Ascending aorta (tissue), 2 donors: ENCODE results near the gene GRB10. TPM values are rescaled to one million over a fixed set of nuclear protein-coding genes. Genes with fewer than 3 reads are reported as not detected.

Experiments used
- DNase-seq, 2 donors: peaks; one replicate each; pipeline ENCODE4 v3.0.0-alpha.2; 2019; ENCODE audit warnings: low spot score in 2 of 2
- H3K27ac ChIP-seq, 2 donors: fragments of 200-600 bp; sonication (generic); one replicate each; pipeline ENCODE4 v1.5.1; 2016 to 2017; ENCODE audit warnings: mild to moderate bottlenecking in 1 of 2
- H3K27me3 ChIP-seq: fragments of 200-600 bp; sonication (generic); one replicate; pipeline ENCODE4 v1.5.1; 2017
- H3K36me3 ChIP-seq, 2 donors: fragments of 200-600 bp; sonication (generic); one replicate each; pipeline ENCODE4 v1.5.1; 2016
- H3K4me1 ChIP-seq, 2 donors: fragments of 200-600 bp; sonication (generic); one replicate each; pipeline ENCODE4 v1.5.1; 2016 to 2017; ENCODE audit warnings: mild to moderate bottlenecking in 1 of 2
- H3K4me3 ChIP-seq, 2 donors: fragments of 200-600 bp; sonication (generic); one replicate each; pipeline ENCODE4 v1.5.1; 2016 to 2017; ENCODE audit warnings: mild to moderate bottlenecking in 1 of 2
- H3K9me3 ChIP-seq, 2 donors: fragments of 200-600 bp; sonication (generic); one replicate each; pipeline ENCODE4 v1.5.1; 2016
- intact Hi-C: fragments of 100-400 bp; cut with DNase I; formaldehyde crosslinking; loops from one replicate; pipeline ENCODE4 v1.15.1; 2023
- total RNA-seq: library from RNA; depleted of rRNA; stranded (reverse); fragments of >200 nt; gene quantifications from one replicate; pipeline ENCODE4 v1.1.0, GENCODE V29; 2016
- TF ChIP-seq, protein P1 (sequence below), 3 experiments: fragments of 200-600 bp in 2 of 3; fragments of 450-650 bp in 1 of 3; sonication (generic) in 2 of 3; IDR thresholded peaks; one replicate each; pipeline ENCODE4 v1.5.1; 2016 to 2019; ENCODE audit warnings: antibody characterized with exemption in 3 of 3, mild to moderate bottlenecking in 1 of 3, moderate library complexity in 1 of 3

The GRB10 gene
- total RNA-seq, 1 donor from 2014 or later, result 53.4 TPM

DNA sequence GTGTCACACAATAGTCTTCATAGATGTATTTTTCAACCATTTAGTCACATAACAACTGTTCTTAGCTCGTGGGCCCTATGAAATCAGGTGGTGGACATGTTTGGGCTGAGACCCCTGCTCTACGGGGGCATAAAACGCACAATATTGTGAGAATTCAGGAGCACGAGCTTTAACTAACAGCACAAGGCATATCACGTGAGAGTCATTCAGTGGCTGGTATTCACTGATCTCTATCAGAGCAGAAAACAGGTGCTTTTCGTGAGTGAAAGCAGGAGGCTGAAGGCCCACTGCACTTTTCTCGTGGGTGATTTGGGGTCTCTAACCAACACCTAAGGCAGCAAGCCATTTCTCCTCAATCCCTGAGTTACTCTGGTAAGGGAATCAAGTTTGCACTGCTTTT, 42.8 kb upstream of the GRB10 start:
- Histone ChIP-seq H3K27ac (no peak overlapping the region), H3K27me3 (no peaks in the 10 kb centered on the region), H3K4me3 (no peak overlapping the region), H3K9me3 (no peaks in the 10 kb centered on the region), H3K4me1 (no peaks in the 10 kb centered on the region), H3K36me3 (no peaks in the 10 kb centered on the region)
- intact Hi-C loops, result loop anchor here (5.0 kb wide), 1 partner anchor 42 kb away; no protein-coding TSS in a partner anchor
- TF ChIP-seq, protein P1, sequence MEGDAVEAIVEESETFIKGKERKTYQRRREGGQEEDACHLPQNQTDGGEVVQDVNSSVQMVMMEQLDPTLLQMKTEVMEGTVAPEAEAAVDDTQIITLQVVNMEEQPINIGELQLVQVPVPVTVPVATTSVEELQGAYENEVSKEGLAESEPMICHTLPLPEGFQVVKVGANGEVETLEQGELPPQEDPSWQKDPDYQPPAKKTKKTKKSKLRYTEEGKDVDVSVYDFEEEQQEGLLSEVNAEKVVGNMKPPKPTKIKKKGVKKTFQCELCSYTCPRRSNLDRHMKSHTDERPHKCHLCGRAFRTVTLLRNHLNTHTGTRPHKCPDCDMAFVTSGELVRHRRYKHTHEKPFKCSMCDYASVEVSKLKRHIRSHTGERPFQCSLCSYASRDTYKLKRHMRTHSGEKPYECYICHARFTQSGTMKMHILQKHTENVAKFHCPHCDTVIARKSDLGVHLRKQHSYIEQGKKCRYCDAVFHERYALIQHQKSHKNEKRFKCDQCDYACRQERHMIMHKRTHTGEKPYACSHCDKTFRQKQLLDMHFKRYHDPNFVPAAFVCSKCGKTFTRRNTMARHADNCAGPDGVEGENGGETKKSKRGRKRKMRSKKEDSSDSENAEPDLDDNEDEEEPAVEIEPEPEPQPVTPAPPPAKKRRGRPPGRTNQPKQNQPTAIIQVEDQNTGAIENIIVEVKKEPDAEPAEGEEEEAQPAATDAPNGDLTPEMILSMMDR (IDR thresholded peaks at IDR 0.05), result no peak
- no peak for DNase-seq

DNA sequence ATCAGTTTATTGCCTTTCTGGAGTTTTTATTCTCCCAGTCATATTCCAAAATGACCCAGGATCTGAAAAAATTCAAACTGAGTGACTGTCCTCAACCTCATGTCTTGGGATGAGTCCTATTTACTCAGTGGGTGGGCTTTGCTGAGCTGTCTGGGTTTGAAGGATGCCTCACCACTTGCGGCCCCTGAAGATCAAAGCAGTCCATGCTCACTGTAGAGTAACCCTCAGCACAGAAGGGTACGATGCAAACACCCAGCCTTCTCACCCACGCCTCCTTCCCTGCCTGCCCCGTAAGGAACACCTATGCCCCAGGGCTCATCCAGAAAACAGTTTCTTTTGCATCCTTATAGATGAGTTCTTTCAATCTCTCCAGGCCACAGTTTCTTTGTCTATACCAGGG, 42.2 kb upstream of the GRB10 start:
- intact Hi-C loops, result loop anchor here (5.0 kb wide), 1 partner anchor 42 kb away; no protein-coding TSS in a partner anchor
- Histone ChIP-seq H3K9me3 (no peaks in the 10 kb centered on the region), H3K27me3 (no peaks in the 10 kb centered on the region), H3K36me3 (no peaks in the 10 kb centered on the region), H3K27ac (no peak overlapping the region), H3K4me3 (no peak overlapping the region), H3K4me1 (no peaks in the 10 kb centered on the region)
- TF ChIP-seq, protein P1 (IDR thresholded peaks at IDR 0.05), result no peak
- no peak for DNase-seq

DNA sequence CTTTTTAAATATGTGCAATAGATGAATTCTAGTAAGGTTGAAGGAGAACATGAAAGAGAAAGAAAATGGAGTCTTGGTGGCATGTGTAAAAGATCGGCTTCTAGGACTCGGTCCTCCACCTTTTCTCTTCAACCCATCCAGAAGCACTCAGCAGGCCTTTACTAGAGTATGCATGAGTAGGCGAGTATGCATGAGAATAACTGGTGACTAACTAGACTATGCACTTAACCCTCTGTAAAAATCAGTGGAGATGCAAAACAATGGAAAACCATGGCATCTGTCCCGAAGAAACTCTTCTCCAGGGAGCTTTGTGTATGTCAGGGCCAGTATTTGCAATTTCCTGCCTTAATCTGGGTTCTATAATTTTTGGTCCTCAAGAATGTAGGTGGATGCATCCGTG, 40.0 kb upstream of the GRB10 start:
- Histone ChIP-seq H3K4me1 (no peaks in the 10 kb centered on the region), H3K36me3 (no peaks in the 10 kb centered on the region), H3K4me3 (no peak overlapping the region), H3K27ac (no peak overlapping the region), H3K9me3 (no peaks in the 10 kb centered on the region), H3K27me3 (no peaks in the 10 kb centered on the region)
- DNase-seq, result no peak
- intact Hi-C loops, result no loop called here
- TF ChIP-seq, protein P1 (IDR thresholded peaks at IDR 0.05), result no peak

DNA sequence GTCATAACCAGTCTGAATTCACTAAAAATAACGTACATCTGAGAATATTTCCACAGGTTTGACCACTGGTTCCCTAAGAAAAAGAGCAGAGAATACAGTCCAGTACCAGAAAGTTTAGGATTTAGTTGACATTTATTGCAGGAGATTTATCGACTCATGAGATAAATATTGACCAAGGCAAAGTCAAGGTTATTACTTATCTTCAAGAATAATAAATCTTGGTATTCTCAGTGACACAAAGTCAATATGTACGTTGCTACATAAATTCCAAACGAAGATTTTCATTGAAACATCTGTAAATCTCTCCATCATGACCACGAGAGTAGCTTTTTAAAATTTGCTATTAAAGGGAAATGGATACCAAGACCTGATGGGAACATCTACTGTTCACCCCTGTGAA, 39.4 kb upstream of the GRB10 start:
- no peak overlapping the region for H3K27ac ChIP-seq
- no peak for DNase-seq
- no peaks in the 10 kb centered on the region for H3K9me3 ChIP-seq
- intact Hi-C loops, result no loop called here
- no peaks in the 10 kb centered on the region for H3K4me1 ChIP-seq
- no peak overlapping the region for H3K4me3 ChIP-seq
- no peaks in the 10 kb centered on the region for H3K27me3 ChIP-seq
- H3K36me3 ChIP-seq, result no peaks in the 10 kb centered on the region
- TF ChIP-seq, protein P1 (IDR thresholded peaks at IDR 0.05), result no peak

DNA sequence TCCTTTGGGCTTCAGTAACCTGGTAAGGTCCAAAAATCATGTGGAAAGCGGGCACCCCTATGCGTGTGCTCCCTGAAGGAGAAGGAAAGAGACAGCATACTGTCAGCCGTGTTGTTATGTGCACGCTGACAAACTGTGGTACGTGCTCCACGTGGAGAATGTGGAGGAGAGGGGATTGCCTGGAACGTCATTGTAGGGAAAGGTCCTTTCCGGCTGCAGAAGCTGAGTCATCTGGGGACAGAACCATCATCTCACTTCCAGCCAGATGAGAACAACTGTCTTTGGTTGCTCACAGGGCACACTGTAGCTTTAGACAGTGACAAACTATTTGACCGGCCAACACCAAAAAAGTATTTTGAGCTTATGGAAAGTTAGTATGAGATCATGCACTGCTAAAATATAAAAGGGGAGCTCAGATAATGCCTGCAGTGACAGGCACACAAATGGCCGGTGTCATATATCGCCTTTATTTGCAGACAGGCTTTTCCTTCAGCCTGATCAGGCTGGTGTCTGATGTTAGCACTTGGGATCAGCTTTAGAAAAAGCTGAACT, 38.8 kb upstream of the GRB10 start:
- H3K9me3 ChIP-seq, result no peaks in the 10 kb centered on the region
- H3K27ac ChIP-seq, result no peak overlapping the region
- intact Hi-C loops, result no loop called here
- no peaks in the 10 kb centered on the region for H3K4me1 ChIP-seq
- no peaks in the 10 kb centered on the region for H3K36me3 ChIP-seq
- TF ChIP-seq, protein P1 (IDR thresholded peaks at IDR 0.05), result no peak
- no peak overlapping the region for H3K4me3 ChIP-seq
- H3K27me3 ChIP-seq, result no peaks in the 10 kb centered on the region
- DNase-seq, result no peak

DNA sequence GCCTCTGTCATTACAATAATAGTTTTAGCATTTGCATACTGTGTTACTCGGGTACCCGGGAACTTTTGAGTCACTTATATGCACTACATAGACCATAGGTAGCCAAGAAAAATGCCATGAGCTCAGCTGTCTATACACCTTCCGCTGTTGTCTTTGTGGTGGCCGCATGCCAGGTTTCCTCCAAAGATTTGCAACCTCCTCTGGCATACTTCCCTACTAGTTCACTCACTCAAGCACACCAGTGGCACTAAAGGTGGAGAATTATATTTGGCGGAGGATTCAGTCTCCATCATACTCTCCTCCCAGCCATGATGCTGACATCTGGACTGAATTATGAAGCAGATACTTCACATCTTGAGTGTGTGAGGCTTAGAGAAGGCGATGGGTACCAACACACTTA, 35.6 kb upstream of the GRB10 start:
- intact Hi-C loops, result no loop called here
- no peaks in the 10 kb centered on the region for H3K4me1 ChIP-seq
- TF ChIP-seq, protein P1 (IDR thresholded peaks at IDR 0.05), result no peak

More for the DNA sequence above, 35.6 kb upstream of the GRB10 start:
- no peak for DNase-seq
- H3K36me3 ChIP-seq, result no peaks in the 10 kb centered on the region
- no peaks in the 10 kb centered on the region for H3K9me3 ChIP-seq
- no peak overlapping the region for H3K4me3 ChIP-seq
- H3K27me3 ChIP-seq, result no peaks in the 10 kb centered on the region
- no peak overlapping the region for H3K27ac ChIP-seq
